ENCODE data around the gene ZFY. TPM values are rescaled to one million over a fixed set of nuclear protein-coding genes. Genes with fewer than 3 reads are reported as not detected.

The ZFY gene
- total and polyA plus RNA-seq, 10 of the 15 experiments (the other 5 are each of a cell fraction or from before 2014, with no cell fraction given) = not detected

GRCh38 chrY:3025357-3025756, 90.2 kb downstream of the ZFY start:
- in situ Hi-C loops (cut with MboI) (no loop called here), intact Hi-C loops (cut with micrococcal nuclease; ENCODE audit: unreplicated experiment) (no loop called here)
- no peaks in the 10 kb centered on the region for H3K36me3 ChIP-seq (ENCODE audit: control insufficient read depth in 2 of 2, insufficient read depth in 2 of 2, low read length in 1 of 2)
- no peak overlapping the region for H3K27ac ChIP-seq (ENCODE audit: control insufficient read depth, insufficient read depth)
- H3K9me3 ChIP-seq (replicated peaks; ENCODE audit: control insufficient read depth, insufficient read depth, low read length) = no peaks in the 10 kb centered on the region
- ATAC-seq (no peak), FAIRE-seq (no peak), DNase-seq (ENCODE audit: low read depth, low spot score) (no peak)
- no peak overlapping the region for H3K4me2 ChIP-seq (ENCODE audit: control insufficient read depth, insufficient read depth)
- no peaks in the 10 kb centered on the region for H3K27me3 ChIP-seq (replicated peaks in 1 of 2; ENCODE audit: control insufficient read depth in 2 of 2, insufficient read depth in 2 of 2, low read length in 1 of 2)
- H3K4me3 ChIP-seq = no peak overlapping the region
- no peaks in the 10 kb centered on the region for H3K4me1 ChIP-seq (ENCODE audit: control insufficient read depth, insufficient read depth, low read length)
- no peak overlapping the region for H2AFZ ChIP-seq (ENCODE audit: control insufficient read depth, low read depth, low read length)
- SMC1A ChIA-PET (ENCODE audit: uncharacterized antibody, unreplicated experiment) = no interaction called here
- no TSS peak for BruUV-seq (replicated peaks)
- POLR2A ChIA-PET = no interaction called here
- WGBS (ENCODE audit: insufficient coverage, insufficient replicate concordance, low lambda C conversion rate, missing lambda C conversion rate) = no CpG with 5 or more reads among the region's 1 CpG
- CTCF ChIA-PET = no interaction called here
- H3K9ac ChIP-seq (ENCODE audit: control insufficient read depth, insufficient read depth, low read length) = no peak overlapping the region
- H4K20me1 ChIP-seq (ENCODE audit: control insufficient read depth, insufficient read depth) = no peaks in the 10 kb centered on the region
- RAD21 ChIA-PET (ENCODE audit: unreplicated experiment) = no interaction called here
- no peaks in the 10 kb centered on the region for H3K79me2 ChIP-seq (ENCODE audit: control insufficient read depth, insufficient read depth, low read length)
- TF ChIP-seq ESRRA (IDR thresholded peaks at IDR 0.05; ENCODE audit: low read length) (no peak), TCF3 (IDR thresholded peaks at IDR 0.05; ENCODE audit: borderline replicate concordance, insufficient read depth, low read depth, low read length) (no peak), GATAD2B (conservative IDR thresholded peaks at IDR 0.05; ENCODE audit: low read depth) (no peak), SMC3 (IDR thresholded peaks at IDR 0.05; ENCODE audit: borderline replicate concordance, low read length) (no peak), ETV6 (conservative IDR thresholded peaks at IDR 0.05 in 1 of 2, IDR thresholded peaks at IDR 0.05 in 1 of 2; ENCODE audit: borderline replicate concordance in 1 of 2, low read depth in 1 of 2) (no peak), SPI1 (IDR thresholded peaks at IDR 0.05; ENCODE audit: borderline replicate concordance, insufficient read depth, low read depth, low read length) (no peak), EZH2 (IDR thresholded peaks at IDR 0.05; ENCODE audit: borderline replicate concordance, control insufficient read depth, low read depth, low read length) (no peak), ZBTB40 (IDR thresholded peaks at IDR 0.05; ENCODE audit: borderline replicate concordance) (no peak), BCLAF1 (IDR thresholded peaks at IDR 0.05) (no peak), NFYA (IDR thresholded peaks at IDR 0.05; ENCODE audit: borderline replicate concordance, low read depth, low read length) (no peak), BHLHE40 (IDR thresholded peaks at IDR 0.05; ENCODE audit: borderline replicate concordance in 1 of 2, low read depth in 2 of 2, low read length in 1 of 2) (no peak), EP300 (IDR thresholded peaks at IDR 0.05; ENCODE audit: borderline replicate concordance in 1 of 2, control insufficient read depth in 1 of 2, low read depth in 2 of 2, low read length in 2 of 2) (no peak), ATF7 (IDR thresholded peaks at IDR 0.05; ENCODE audit: low read depth) (no peak), E2F8 (IDR thresholded peaks at IDR 0.05; ENCODE audit: low read depth, partially characterized antibody) (no peak)
